NT2/D1 (cell line): Measurements from ENCODE around the gene SMG1.

Experiments
- YY1 ChIP-seq: IDR thresholded peaks from 2 replicates; pipeline ENCODE4 v1.6.1; 2011; ENCODE audit not compliant: insufficient read length, insufficient read depth
- ZNF274 ChIP-seq: IDR thresholded peaks from 2 replicates; pipeline ENCODE4 v1.6.1; 2011; ENCODE audit warnings: mild to moderate bottlenecking, low read depth, low read length

- no peak for TF ChIP-seq ZNF274
- TF ChIP-seq YY1: no peak
Measured at GRCh38 chr16:18816286-18816685, 109.9 kb downstream of the SMG1 start.
